GM12878 (cell line): ENCODE results near the gene C1orf174. TPM values are rescaled to one million over a fixed set of nuclear protein-coding genes. Genes with fewer than 3 reads are reported as not detected.

ENCODE experiments used
- ATAC-seq: fragments of 200-7000 bp; cut with Tn5 transposase; 3 replicates; pipeline ENCODE4 v1.9.1; 2020; ENCODE audit warnings: mild to moderate bottlenecking, moderate library complexity
- BruUV-seq: library from RNA; stranded (reverse); fragments of 400-500 nt; replicated peaks from 2 replicates; lab custom pipeline; 2021; lab: Mats Ljungman, UMichigan
- CTCF ChIA-PET: fragments of 300-600 bp; sonication (Branson Sonifier 250); formaldehyde crosslinking; extraction: SDS; loops from one replicate; lab custom pipeline; 2021; ENCODE audit warnings: inconsistent platforms; lab: Yijun Ruan, JAX
- POLR2A ChIA-PET: fragments of 350-600 bp; formaldehyde crosslinking; extraction: SDS; loops from one replicate; lab custom pipeline; 2021; ENCODE audit warnings: inconsistent platforms; lab: Charles Lee
- RAD21 ChIA-PET: fragments of 300-600 bp; sonication (Branson Sonifier 250); formaldehyde crosslinking; loops from one replicate; lab custom pipeline; 2023; ENCODE audit warnings: antibody characterized with exemption; ENCODE audit not compliant: unreplicated experiment; lab: Charles Lee
- SMC1A ChIA-PET: fragments of 300-600 bp; sonication (Branson Sonifier 250); formaldehyde crosslinking; loops from one replicate; lab custom pipeline; 2023; ENCODE audit not compliant: unreplicated experiment, uncharacterized antibody; lab: Charles Lee
- DNase-seq: peaks from one replicate; pipeline ENCODE4 v3.0.0-alpha.2; 2011; ENCODE audit warnings: low read depth, low spot score
- FAIRE-seq: peaks from 3 replicates; lab custom pipeline; 2011; peaks lifted over from hg19 to GRCh38; lab: Jason Lieb, UNC
- H2AFZ ChIP-seq: 2 replicates; pipeline ENCODE4 v1.6.0; 2011; ENCODE audit warnings: low read depth, low read length, control low read depth; ENCODE audit not compliant: control insufficient read depth
- H3K27ac ChIP-seq: 2 replicates; pipeline ENCODE4 v1.5.1; 2011; ENCODE audit warnings: control low read depth; ENCODE audit not compliant: control insufficient read depth, insufficient read depth
- H3K27me3 ChIP-seq, 2 experiments: replicated peaks in 1 of 2; 2 replicates each; pipeline versions ENCODE4 v1.6.0 to v1.6.1; 2011; ENCODE audit warnings: low read length in 1 of 2; ENCODE audit not compliant: control insufficient read depth in 2 of 2, insufficient read depth in 2 of 2
- H3K36me3 ChIP-seq, 2 experiments: 2 replicates each; pipeline ENCODE4 v1.5.1; 2011; ENCODE audit warnings: low read length in 1 of 2; ENCODE audit not compliant: control insufficient read depth in 2 of 2, insufficient read depth in 2 of 2
- H3K4me1 ChIP-seq: 2 replicates; pipeline ENCODE4 v1.6.1; 2011; ENCODE audit warnings: mild to moderate bottlenecking, low read length, moderate library complexity, mixed read lengths; ENCODE audit not compliant: control insufficient read depth, insufficient read depth
- H3K4me2 ChIP-seq: 2 replicates; pipeline ENCODE4 v1.6.0; 2011; ENCODE audit warnings: control low read depth; ENCODE audit not compliant: control insufficient read depth, insufficient read depth
- H3K4me3 ChIP-seq: fragments of 200-600 bp; sonication (generic); 2 replicates; pipeline ENCODE4 v1.5.1; 2016
- H3K79me2 ChIP-seq: 2 replicates; pipeline ENCODE4 v1.6.0; 2011; ENCODE audit warnings: low read length; ENCODE audit not compliant: control insufficient read depth, insufficient read depth
- H3K9ac ChIP-seq: 2 replicates; pipeline ENCODE4 v1.8.0; 2011; ENCODE audit warnings: low read length, control low read depth, mixed read lengths; ENCODE audit not compliant: control insufficient read depth, insufficient read depth
- H3K9me3 ChIP-seq: replicated peaks from 3 replicates; pipeline ENCODE4 v1.5.1; 2011; ENCODE audit warnings: mild to moderate bottlenecking, low read length; ENCODE audit not compliant: control insufficient read depth, insufficient read depth
- H4K20me1 ChIP-seq: 2 replicates; pipeline ENCODE4 v1.6.0; 2011; ENCODE audit not compliant: control insufficient read depth, insufficient read depth
- BCL11A ChIP-seq: IDR thresholded peaks from 2 replicates; pipeline ENCODE4 v1.6.1; 2011; ENCODE audit warnings: low read depth, low read length
- BHLHE40 ChIP-seq, 2 experiments: fragments of 450-650 bp in 1 of 2; IDR thresholded peaks; 2 replicates each; pipeline ENCODE4 v1.6.1; 2011 to 2017; ENCODE audit warnings: low read depth in 2 of 2, borderline replicate concordance in 1 of 2, improper control_type of control experiment in 1 of 2, low read length in 1 of 2, mild to moderate bottlenecking in 1 of 2
- BMI1 ChIP-seq: fragments of 450-650 bp; IDR thresholded peaks from 2 replicates; pipeline ENCODE4 v1.6.1; 2016; ENCODE audit warnings: mild to moderate bottlenecking, moderate library complexity, borderline replicate concordance
- CBX3 ChIP-seq: fragments of 200-600 bp; sonication (generic); IDR thresholded peaks from 2 replicates; pipeline ENCODE4 v1.6.1; 2016; ENCODE audit warnings: low read depth, borderline replicate concordance
- CEBPB ChIP-seq, 2 experiments: fragments of 150-350 bp in 1 of 2; IDR thresholded peaks; 2 replicates each; pipeline ENCODE4 v1.6.1; 2012 to 2014; ENCODE audit warnings: low read depth in 2 of 2, low read length in 2 of 2, borderline replicate concordance in 1 of 2, inconsistent platforms in 1 of 2
- ETV6 ChIP-seq, 2 experiments: fragments of 450-650 bp in 1 of 2; IDR thresholded peaks in 1 of 2; conservative IDR thresholded peaks in 1 of 2; 2 replicates each; pipeline ENCODE4 v1.6.1; 2014; ENCODE audit warnings: antibody characterized with exemption in 1 of 2, borderline replicate concordance in 1 of 2, low read depth in 1 of 2, mild to moderate bottlenecking in 1 of 2, moderate library complexity in 1 of 2
- EZH2 ChIP-seq: IDR thresholded peaks from 2 replicates; pipeline ENCODE4 v1.6.1; 2012; ENCODE audit warnings: low read depth, mild to moderate bottlenecking, control low read depth, inconsistent platforms, low read length, borderline replicate concordance; ENCODE audit not compliant: control insufficient read depth
- MEF2A ChIP-seq: IDR thresholded peaks from 2 replicates; pipeline ENCODE4 v1.6.1; 2011; ENCODE audit warnings: low read depth, mild to moderate bottlenecking, low read length, moderate library complexity; ENCODE audit not compliant: insufficient read depth
- MEF2B ChIP-seq: fragments of 450-650 bp; IDR thresholded peaks from 2 replicates; pipeline ENCODE4 v1.6.1; 2018; ENCODE audit warnings: mild to moderate bottlenecking, moderate library complexity; ENCODE audit not compliant: partially characterized antibody, poor library complexity, severe bottlenecking
- NBN ChIP-seq: fragments of 450-650 bp; IDR thresholded peaks from 2 replicates; pipeline ENCODE4 v1.6.1; 2016
- NKRF ChIP-seq: fragments of 450-650 bp; conservative IDR thresholded peaks from 2 replicates; pipeline ENCODE4 v1.6.1; 2017; ENCODE audit warnings: mild to moderate bottlenecking, moderate library complexity
- POLR2A ChIP-seq: IDR thresholded peaks from 2 replicates; pipeline ENCODE4 v1.6.1; 2011; ENCODE audit warnings: low read depth, mild to moderate bottlenecking, low read length
- POLR2AphosphoS2 ChIP-seq: IDR thresholded peaks from 2 replicates; pipeline ENCODE4 v1.6.1; 2011; ENCODE audit warnings: low read depth, mild to moderate bottlenecking, low read length, improper control_type of control experiment, moderate library complexity
- PRDM15 ChIP-seq: fragments of 450-650 bp; formaldehyde crosslinking; IDR thresholded peaks from 2 replicates; pipeline ENCODE4 v1.4.0; 2020; ENCODE audit warnings: mild to moderate bottlenecking, moderate library complexity
- RELA ChIP-seq: fragments of 450-650 bp; IDR thresholded peaks from 2 replicates; pipeline ENCODE4 v1.8.0; 2014; ENCODE audit warnings: borderline replicate concordance; ENCODE audit not compliant: partially characterized antibody
- RUNX3 ChIP-seq: IDR thresholded peaks from 2 replicates; pipeline ENCODE4 v1.6.1; 2012; ENCODE audit warnings: low read length, inconsistent platforms
- SPI1 ChIP-seq: IDR thresholded peaks from 2 replicates; pipeline ENCODE4 v1.6.1; 2011; ENCODE audit warnings: low read depth, mild to moderate bottlenecking, low read length, moderate library complexity, borderline replicate concordance; ENCODE audit not compliant: insufficient read depth
- WGBS: methylation state at CpG from one replicate; pipeline ENCODE4 v1.1.6; 2016; ENCODE audit warnings: low lambda C conversion rate; ENCODE audit not compliant: insufficient replicate concordance, insufficient coverage; ENCODE audit errors: missing lambda C conversion rate; 5-methylcytosine and 5-hydroxymethylcytosine counted together
- in situ Hi-C: fragments of 300-500 bp; cut with MboI; formaldehyde crosslinking; loops from 9 replicates; pipeline ENCODE4 v1.14.3; 2018; ENCODE audit warnings: mixed read lengths
- intact Hi-C: fragments of 100-400 bp; cut with micrococcal nuclease; formaldehyde crosslinking; loops from one replicate; pipeline ENCODE4 v1.14.2; 2022; ENCODE audit not compliant: unreplicated experiment
- polyA plus RNA-seq, 11 experiments: library from polyadenylated mRNA; depleted of rRNA in 4 of 11; unstranded in 6 of 11; stranded (reverse) in 5 of 11; fragments of >200 nt; fragmentation: Nextera tagmentation in 4 of 11; fragmentation: Illumina TruSeq in 1 of 11; extraction: Ambion mirVana in 4 of 11; extraction: Trizol in 1 of 11; gene quantifications; 1 replicate in 1 of 11; 2 replicates in 10 of 11; pipeline versions ENCODE4 v1.2.1 to v1.2.3, GENCODE V29; 2011 to 2016; ENCODE audit warnings: inconsistent platforms in 2 of 11, missing spikeins in 2 of 11, low read depth in 1 of 11
- total RNA-seq, 4 experiments: library from RNA; depleted of rRNA in 3 of 4; stranded (reverse); fragments of >200 nt in 3 of 4; fragmentation: Illumina TruSeq in 1 of 4; extraction: Trizol in 1 of 4; gene quantifications; 2 replicates each; pipeline versions ENCODE4 v1.2.1 to v1.2.3, GENCODE V29; 2013 to 2021

C1orf174 gene
- total and polyA plus RNA-seq, 10 of the 15 experiments (the other 5 are each of a cell fraction or from before 2014, with no cell fraction given) = 17.5 to 35.4 (median 25.1) TPM

GRCh38 chr1:3850857-3851256, 49.2 kb downstream of the C1orf174 start (continued):
- TF ChIP-seq BHLHE40 (IDR thresholded peaks at IDR 0.05; ENCODE audit: borderline replicate concordance in 1 of 2, low read depth in 2 of 2, low read length in 1 of 2) (no peak), RUNX3 (no peak)

GRCh38 chr1:3847081-3847480, 53.0 kb downstream of the C1orf174 start:
- ChIA-PET POLR2A (interaction anchor here (0.8 kb wide), 1 partner anchor 9 kb away, joined by 3 read pairs; no protein-coding TSS in a partner anchor), CTCF (no interaction called here), SMC1A (no interaction called here)
- H3K9ac ChIP-seq = no peak overlapping the region
- no peak for FAIRE-seq
- no peaks in the 10 kb centered on the region for H4K20me1 ChIP-seq
- H3K4me1 ChIP-seq = no peaks in the 10 kb centered on the region
- no peak overlapping the region for H3K4me2 ChIP-seq
- no peaks in the 10 kb centered on the region for H3K79me2 ChIP-seq
- H3K27ac ChIP-seq = no peak overlapping the region
- no peaks in the 10 kb centered on the region for H3K9me3 ChIP-seq
- no peaks in the 10 kb centered on the region for H3K27me3 ChIP-seq
- intact Hi-C loops = no loop called here
- no peak overlapping the region for H3K4me3 ChIP-seq
- ATAC-seq = no peak
- TF ChIP-seq RELA (no peak), CEBPB (IDR thresholded peaks at IDR 0.05; ENCODE audit: borderline replicate concordance in 1 of 2, low read depth in 2 of 2, low read length in 2 of 2) (no peak), POLR2A (no peak), PRDM15 (CRISPR knock-in tag) (no peak), EZH2 (no peak), SPI1 (no peak), BMI1 (no peak), NBN (no peak), BCL11A (no peak), NKRF (no peak), ETV6 (conservative IDR thresholded peaks at IDR 0.05 in 1 of 2, IDR thresholded peaks at IDR 0.05 in 1 of 2; ENCODE audit: borderline replicate concordance in 1 of 2, low read depth in 1 of 2) (no peak), MEF2A (no peak), MEF2B (no peak), CBX3 (no peak), POLR2AphosphoS2 (no peak)
- TF ChIP-seq, all 136 proteins: peak for 0
- no peak for DNase-seq
- BruUV-seq = no TSS peak
- RAD21 ChIA-PET = no interaction called here
- in situ Hi-C loops = no loop called here
- Histone ChIP-seq H2AFZ (no peak overlapping the region), H3K36me3 (peaks cover 3 to 20% of the 10 kb centered on the region in 2 experiments)
- 65% methylated on average over 6 of the region's 6 CpGs for WGBS
